T-cell (primary cell): ENCODE results near the gene KIAA0513. TPM values are rescaled to one million over a fixed set of nuclear protein-coding genes. Genes with fewer than 3 reads are reported as not detected.

Experiments
- ATAC-seq, 4 experiments: fragments of 200-7000 bp in 3 of 4; fragments of 150-1000 bp in 1 of 4; cut with Tn5 transposase; replicated peaks in 1 of 4; 1 replicate in 3 of 4; 2 replicates in 1 of 4; pipeline ENCODE4 v1.10.0; 2021; ENCODE audit warnings: moderate library complexity in 3 of 4, mild to moderate bottlenecking in 2 of 4, moderate number of reproducible peaks in 1 of 4
- CTCF ChIA-PET, 2 donors: fragments of 300-600 bp; sonication (Branson Sonifier 250); formaldehyde crosslinking; loops; one replicate each; lab custom pipeline; 2022; ENCODE audit warnings: antibody characterized with exemption in 2 of 2; lab: Charles Lee
- POLR2A ChIA-PET, 2 donors: fragments of 300-600 bp; sonication (Branson Sonifier 250); formaldehyde crosslinking; loops; one replicate each; lab custom pipeline; 2022; ENCODE audit warnings: antibody characterized with exemption in 2 of 2; lab: Charles Lee
- DNase-seq, 35 experiments: peaks; one replicate each; pipeline versions ENCODE4 v3.0.0 to v3.0.0-alpha.2; 2013 to 2023
- H3K27ac ChIP-seq: one replicate; pipeline ENCODE4 v1.5.1; 2013; ENCODE audit warnings: low read length
- H3K27me3 ChIP-seq, 2 experiments: replicated peaks in 1 of 2; 1 replicate in 1 of 2; 2 replicates in 1 of 2; pipeline versions ENCODE4 v1.6.1 to v1.7.0; 2013; ENCODE audit warnings: low read length in 1 of 2, mixed read lengths in 1 of 2; ENCODE audit not compliant: control insufficient read depth in 2 of 2, insufficient read depth in 2 of 2; ENCODE audit errors: extremely low read depth in 1 of 2
- H3K36me3 ChIP-seq, 2 donors: 1 replicate in 1 of 2; 2 replicates in 1 of 2; pipeline versions ENCODE4 v1.6.1 to v1.7.0; 2013; ENCODE audit warnings: low read length in 1 of 2; ENCODE audit not compliant: control insufficient read depth in 2 of 2, insufficient read depth in 1 of 2; ENCODE audit errors: extremely low read depth in 1 of 2
- H3K4me1 ChIP-seq, 2 experiments: 1 replicate in 1 of 2; 2 replicates in 1 of 2; pipeline versions ENCODE4 v1.6.1 to v1.7.0; 2013; ENCODE audit warnings: low read length in 2 of 2, mixed read lengths in 1 of 2; ENCODE audit not compliant: insufficient read depth in 2 of 2, control insufficient read depth in 1 of 2; ENCODE audit errors: extremely low read depth in 1 of 2
- H3K4me3 ChIP-seq, 2 donors: 1 replicate in 1 of 2; 2 replicates in 1 of 2; pipeline versions ENCODE4 v1.5.1 to v1.7.0; 2013; ENCODE audit warnings: mild to moderate bottlenecking in 2 of 2, low read length in 1 of 2, moderate library complexity in 1 of 2; ENCODE audit not compliant: control insufficient read depth in 1 of 2; ENCODE audit errors: extremely low read depth in 1 of 2
- H3K9me3 ChIP-seq: 2 replicates; pipeline ENCODE4 v1.7.0; 2013
- H3K27ac Mint-ChIP-seq, 2 donors: one replicate each; pipeline ENCODE4 v1.8.0; 2020 to 2021; ENCODE audit warnings: mild to moderate bottlenecking in 2 of 2, mixed read lengths in 2 of 2
- H3K27me3 Mint-ChIP-seq, 2 donors: one replicate each; pipeline ENCODE4 v1.8.0; 2021 to 2022; ENCODE audit warnings: mixed read lengths in 2 of 2
- H3K36me3 Mint-ChIP-seq: one replicate; pipeline ENCODE4 v1.8.0; 2021; ENCODE audit warnings: mixed read lengths
- H3K4me1 Mint-ChIP-seq, 3 donors: one replicate each; pipeline ENCODE4 v1.8.0; 2020 to 2022; ENCODE audit warnings: mixed read lengths in 3 of 3, mild to moderate bottlenecking in 1 of 3
- H3K4me3 Mint-ChIP-seq, 3 donors: one replicate each; pipeline ENCODE4 v1.8.0; 2020 to 2022; ENCODE audit warnings: mild to moderate bottlenecking in 3 of 3, mixed read lengths in 3 of 3, moderate library complexity in 3 of 3
- H3K9me3 Mint-ChIP-seq, 3 donors: one replicate each; pipeline ENCODE4 v1.8.0; 2020 to 2022; ENCODE audit warnings: mixed read lengths in 3 of 3
- WGBS: methylation state at CpG from one replicate; pipeline ENCODE4 v1.1.5; 2013; ENCODE audit warnings: missing lambda C conversion rate; ENCODE audit not compliant: insufficient coverage; 5-methylcytosine and 5-hydroxymethylcytosine counted together
- total RNA-seq, 35 experiments: library from RNA in 6 of 35; stranded (reverse) in 6 of 35; fragments of 120-200 nt in 1 of 35; gene quantifications; one replicate each; pipeline versions ENCODE4 v1.2.1 to v1.2.4 and lab custom pipeline; 2013 to 2026

Gene KIAA0513
- total RNA-seq, 5 donors from 2014 or later (not counting 1 experiment from before 2014, with no cell fraction given), result 9.2 to 19.7 (median 17.2) TPM

DNA sequence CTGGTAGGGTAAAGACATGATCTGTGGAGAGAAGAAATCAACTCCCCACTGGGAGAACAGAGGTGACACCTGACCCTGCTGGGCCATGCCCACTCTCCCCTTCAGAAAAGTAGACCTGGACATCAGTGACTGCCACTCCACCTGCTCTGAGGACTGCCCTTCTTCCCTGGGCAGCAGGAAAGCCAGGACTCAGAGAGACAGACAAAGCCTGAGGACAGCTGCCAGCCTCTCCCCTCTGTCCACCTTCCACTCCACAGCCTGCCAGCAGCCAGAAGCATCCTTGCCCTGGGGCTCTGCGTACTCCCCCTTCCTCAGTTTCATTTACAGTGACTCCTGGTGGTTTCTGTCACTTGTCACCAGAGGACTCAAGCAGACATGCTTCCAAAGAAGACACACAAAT lies 40.7 kb upstream of the KIAA0513 start:
- H3K27me3 ChIP-seq, result no peaks in the 10 kb centered on the region
- WGBS, result 100% methylated on average over 1 of the region's 1 CpG
- peak overlapping the region in 1 of 2 donors; percentile 16 for H3K27ac Mint-ChIP-seq

DNA sequence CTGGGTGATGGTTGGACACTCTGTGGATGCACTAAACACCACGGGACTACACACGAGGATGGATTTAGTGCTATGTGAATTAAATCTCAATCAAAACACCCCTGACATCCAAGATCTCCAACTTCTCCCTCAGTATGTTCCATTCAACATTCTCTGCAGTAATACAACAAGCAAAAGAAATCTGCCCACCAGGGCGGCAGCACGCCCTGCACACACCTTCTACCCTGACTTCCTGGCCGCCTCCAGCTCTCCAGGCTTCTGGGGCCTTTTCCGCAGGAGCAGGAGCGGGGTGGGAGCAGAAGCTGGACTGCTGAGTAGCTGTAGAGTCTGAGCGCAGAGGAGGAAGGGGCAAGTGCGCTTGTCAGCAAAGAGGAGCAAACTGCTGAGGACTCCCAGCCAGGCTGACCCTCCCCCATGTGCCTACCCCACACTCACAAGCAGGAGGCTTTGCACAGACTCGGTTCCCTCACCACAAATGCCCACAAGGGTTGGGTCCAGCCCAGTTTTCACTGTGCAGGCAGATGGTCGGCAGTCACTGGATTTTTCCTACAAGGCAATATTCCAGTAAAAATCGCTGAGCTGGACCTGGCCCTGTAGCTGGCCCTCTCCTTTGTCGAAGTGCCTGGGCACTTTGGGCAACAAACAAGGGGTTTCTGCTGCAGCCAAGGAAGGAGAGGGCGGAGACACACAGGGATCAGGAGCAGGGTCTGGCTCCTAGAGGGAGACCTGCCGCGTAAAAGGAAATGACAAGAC lies 39.1 kb upstream of the KIAA0513 start:
- H3K27ac Mint-ChIP-seq, result no peak overlapping the region
- no peaks in the 10 kb centered on the region for H3K27me3 Mint-ChIP-seq
- ATAC-seq, result no peak
- WGBS, result 93% methylated on average over 9 of the region's 16 CpGs
- H3K4me1 ChIP-seq, result no peaks in the 10 kb centered on the region
- H3K27me3 ChIP-seq, result no peaks in the 10 kb centered on the region
- no peak for DNase-seq
- H3K27ac ChIP-seq, result no peak overlapping the region
- peaks cover 43% of the 10 kb centered on the region for H3K36me3 Mint-ChIP-seq
- ChIA-PET POLR2A (no interaction called here), CTCF (no interaction called here)
- H3K4me1 Mint-ChIP-seq, result peaks cover 15 to 16% (median 15%) of the 10 kb centered on the region in 3 donors
- H3K9me3 Mint-ChIP-seq, result no peaks in the 10 kb centered on the region
- no peak overlapping the region for H3K4me3 Mint-ChIP-seq
- no peak overlapping the region for H3K4me3 ChIP-seq
- H3K9me3 ChIP-seq, result no peaks in the 10 kb centered on the region
- peaks cover 19 to 65% of the 10 kb centered on the region in 2 donors for H3K36me3 ChIP-seq

More for the DNA sequence above, 40.7 kb upstream of the KIAA0513 start:
- Histone ChIP-seq H3K36me3 (peaks cover 16 to 64% of the 10 kb centered on the region in 2 donors), H3K4me3 (no peak overlapping the region), H3K9me3 (no peaks in the 10 kb centered on the region), H3K4me1 (no peaks in the 10 kb centered on the region), H3K27ac (no peak overlapping the region)
- Mint-ChIP-seq H3K4me1 (peaks cover 15 to 19% (median 16%) of the 10 kb centered on the region in 3 donors), H3K27me3 (no peaks in the 10 kb centered on the region), H3K36me3 (peaks cover 40% of the 10 kb centered on the region), H3K4me3 (no peak overlapping the region), H3K9me3 (no peaks in the 10 kb centered on the region)
- ChIA-PET CTCF (no interaction called here), POLR2A (no interaction called here)
- DNase-seq (no peak), ATAC-seq (no peak)

DNA sequence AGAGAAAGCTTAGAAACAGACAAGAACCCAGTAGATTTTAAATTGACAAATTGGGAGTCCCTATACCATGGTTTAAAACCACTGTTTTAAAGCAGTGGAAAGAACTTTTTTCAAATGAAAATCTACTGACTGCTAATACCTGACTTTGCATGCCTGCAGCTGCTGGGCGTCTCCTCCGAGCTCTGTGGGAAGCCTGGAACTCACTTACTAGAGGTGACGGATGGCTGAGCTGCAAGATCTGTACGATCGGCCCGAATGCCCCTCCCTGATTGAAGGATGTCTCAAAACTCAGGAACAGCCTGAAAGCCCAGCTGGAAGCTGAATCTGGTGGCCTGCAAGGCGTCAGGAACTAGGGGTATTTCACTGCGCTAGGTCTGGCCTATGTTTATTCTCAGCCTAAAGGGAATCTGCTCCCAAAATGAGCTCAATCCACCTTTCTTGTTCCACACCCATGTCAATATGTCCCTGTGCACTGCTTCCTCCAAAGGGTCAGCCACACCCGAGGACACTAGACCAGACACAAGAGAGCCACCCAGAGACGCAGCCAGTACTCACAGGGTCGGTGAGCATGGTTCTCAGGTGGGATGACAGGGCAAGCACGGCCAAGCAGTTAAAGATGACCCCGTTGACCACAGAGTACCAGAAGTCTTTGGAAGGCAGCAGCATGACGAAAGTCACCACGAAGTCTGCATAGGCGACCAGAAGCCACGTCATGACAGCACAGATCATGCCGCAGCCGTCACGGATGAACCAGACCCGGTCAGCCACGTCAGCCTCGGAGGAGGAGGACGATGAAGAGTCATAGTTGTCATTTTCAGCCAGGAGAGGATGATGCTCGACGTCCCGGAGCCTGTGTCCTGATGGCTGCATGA lies 37.6 kb upstream of the KIAA0513 start:
- Histone ChIP-seq H3K27ac (no peak overlapping the region), H3K9me3 (no peaks in the 10 kb centered on the region), H3K36me3 (peaks cover 23 to 80% of the 10 kb centered on the region in 2 donors), H3K4me1 (no peaks in the 10 kb centered on the region), H3K4me3 (no peak overlapping the region), H3K27me3 (no peaks in the 10 kb centered on the region)
- CTCF ChIA-PET, result interaction anchor here (0.7 kb wide), 3 partner anchors 21 to 360 kb away, joined by 3 to 5 read pairs (median 4); no protein-coding TSS in a partner anchor
- peaks cover 52% of the 10 kb centered on the region for H3K36me3 Mint-ChIP-seq
- DNase-seq (no peak), ATAC-seq (no peak)
- H3K27me3 Mint-ChIP-seq, result no peaks in the 10 kb centered on the region
- peak overlapping the region in 1 of 2 donors; percentile 2 for H3K27ac Mint-ChIP-seq
- no peaks in the 10 kb centered on the region for H3K9me3 Mint-ChIP-seq
- H3K4me1 Mint-ChIP-seq, result peaks cover 15 to 19% (median 18%) of the 10 kb centered on the region in 3 donors
- POLR2A ChIA-PET, result interaction anchor here (0.5 to 0.7 kb wide), 4 partner anchors 9 to 257 kb away, joined by 3 to 13 read pairs (median 3); no protein-coding TSS in a partner anchor
- 94% methylated on average over 26 of the region's 27 CpGs for WGBS
- no peak overlapping the region for H3K4me3 Mint-ChIP-seq

DNA sequence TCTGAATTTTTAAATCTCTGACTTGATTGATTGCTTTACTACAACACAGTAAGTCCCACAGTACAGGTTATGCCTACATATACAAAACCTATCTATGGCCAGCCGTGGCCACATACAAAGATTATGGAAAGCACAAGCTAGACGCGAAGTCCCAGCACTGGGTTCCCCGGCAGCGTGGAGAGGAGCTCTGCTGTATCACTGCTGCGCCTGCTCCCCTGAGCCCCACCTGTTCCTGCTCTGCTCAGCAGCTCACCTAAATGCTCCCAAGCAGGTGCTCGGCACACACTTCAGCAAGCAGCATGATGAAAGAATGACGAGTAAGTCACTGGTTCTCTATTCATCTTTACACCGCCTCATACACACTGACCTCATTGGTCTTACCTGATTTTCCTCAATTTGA lies 36.8 kb upstream of the KIAA0513 start:
- Histone ChIP-seq H3K9me3 (no peaks in the 10 kb centered on the region), H3K4me1 (no peaks in the 10 kb centered on the region), H3K36me3 (peaks cover 28 to 80% of the 10 kb centered on the region in 2 donors), H3K4me3 (no peak overlapping the region), H3K27ac (no peak overlapping the region), H3K27me3 (no peaks in the 10 kb centered on the region)
- 98% methylated on average over 9 of the region's 9 CpGs for WGBS
- DNase-seq (no peak), ATAC-seq (no peak)
- Mint-ChIP-seq H3K9me3 (no peaks in the 10 kb centered on the region), H3K4me1 (peaks cover 14 to 24% (median 22%) of the 10 kb centered on the region in 3 donors), H3K36me3 (peaks cover 55% of the 10 kb centered on the region), H3K4me3 (no peak overlapping the region), H3K27me3 (no peaks in the 10 kb centered on the region), H3K27ac (no peak overlapping the region)
- POLR2A ChIA-PET, result no interaction called here
- CTCF ChIA-PET, result no interaction called here

DNA sequence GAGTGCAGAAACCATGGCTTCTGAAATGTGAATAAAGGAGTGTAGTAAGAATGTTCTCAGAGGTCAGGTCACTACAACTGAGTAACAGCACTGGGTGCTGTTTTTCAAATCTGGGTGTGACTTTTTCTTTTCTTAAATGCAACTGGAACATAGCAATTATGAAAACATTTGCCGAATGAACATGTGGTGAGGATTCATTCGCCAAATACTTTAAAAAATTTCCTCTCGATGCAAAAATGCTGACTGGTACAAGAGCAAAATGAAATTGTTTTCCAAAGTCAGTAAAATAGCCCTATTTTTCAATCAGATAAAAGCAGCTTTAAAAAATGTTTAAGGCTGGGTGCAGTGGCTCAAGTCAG lies 34.9 kb upstream of the KIAA0513 start:
- Mint-ChIP-seq H3K9me3 (no peaks in the 10 kb centered on the region), H3K4me3 (no peak overlapping the region), H3K4me1 (peaks cover 9 to 18% (median 16%) of the 10 kb centered on the region in 3 donors), H3K36me3 (peaks cover 49% of the 10 kb centered on the region), H3K27ac (no peak overlapping the region), H3K27me3 (no peaks in the 10 kb centered on the region)
- CTCF ChIA-PET, result no interaction called here
- POLR2A ChIA-PET, result no interaction called here
- Histone ChIP-seq H3K27me3 (no peaks in the 10 kb centered on the region), H3K27ac (no peak overlapping the region), H3K36me3 (peaks cover 22 to 62% of the 10 kb centered on the region in 2 donors), H3K4me3 (no peak overlapping the region), H3K9me3 (no peaks in the 10 kb centered on the region), H3K4me1 (peaks cover 0 to 5% of the 10 kb centered on the region in 2 experiments)
- no CpG with 5 or more reads among the region's 3 CpGs for WGBS
- ATAC-seq (no peak), DNase-seq (no peak)

DNA sequence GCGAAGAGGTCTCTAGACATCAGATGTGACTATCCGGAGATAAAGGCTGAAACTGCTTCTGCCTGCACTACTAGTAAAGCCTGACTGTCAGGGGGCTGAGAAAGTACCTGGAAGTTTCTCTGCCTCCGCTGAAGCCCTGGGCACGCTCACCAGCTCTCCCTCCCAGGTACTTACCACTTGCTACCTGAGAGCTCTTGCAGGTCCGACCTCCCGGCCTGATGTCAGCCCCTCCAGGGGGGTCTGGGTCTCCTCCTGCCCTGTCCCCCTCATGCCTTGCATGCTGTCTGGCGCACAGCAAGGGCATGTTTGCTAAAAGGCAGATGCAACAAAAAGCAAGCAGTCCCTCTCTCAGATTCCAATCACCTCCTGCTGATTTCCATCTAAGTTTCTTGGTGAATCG lies 33.7 kb upstream of the KIAA0513 start:
- peaks cover 40% of the 10 kb centered on the region for H3K36me3 Mint-ChIP-seq
- 96% methylated on average over 6 of the region's 8 CpGs for WGBS

More for the DNA sequence above, 33.7 kb upstream of the KIAA0513 start:
- ChIA-PET POLR2A (no interaction called here), CTCF (interaction anchor here in 1 of 2 donors (0.6 kb wide), 1 partner anchor 30 kb away, joined by 9 read pairs; no protein-coding TSS in a partner anchor)
- H3K9me3 Mint-ChIP-seq, result no peaks in the 10 kb centered on the region
- H3K4me3 Mint-ChIP-seq, result no peak overlapping the region
- no peaks in the 10 kb centered on the region for H3K27me3 Mint-ChIP-seq
- Histone ChIP-seq H3K27me3 (no peaks in the 10 kb centered on the region), H3K36me3 (peaks cover 22 to 52% of the 10 kb centered on the region in 2 donors), H3K9me3 (no peaks in the 10 kb centered on the region), H3K4me1 (peaks cover 0 to 5% of the 10 kb centered on the region in 2 experiments), H3K27ac (no peak overlapping the region), H3K4me3 (no peak overlapping the region)
- no peak overlapping the region for H3K27ac Mint-ChIP-seq
- ATAC-seq (no peak), DNase-seq (no peak)
- peaks cover 9 to 24% (median 20%) of the 10 kb centered on the region in 3 donors for H3K4me1 Mint-ChIP-seq
